ENCODE results near the gene HMGN1.
A peak's percentile ranks its signal among the peaks of the same experiment; 100 is the strongest.

HMGN1 gene

GRCh38 chr21:39327727-39328126, 21.2 kb downstream of the HMGN1 start:
- DNase-seq: no peak

- DNase-seq: no peak
Measured at GRCh38 chr21:39326607-39327307, 22.1 kb downstream of the HMGN1 start.

- no peak for DNase-seq
Measured at GRCh38 chr21:39325458-39325857, 23.4 kb downstream of the HMGN1 start.

GRCh38 chr21:39321424-39321823, 27.5 kb downstream of the HMGN1 start:
- DNase-seq: peak; percentile 18

GRCh38 chr21:39319814-39320332, 29.0 kb downstream of the HMGN1 start:
- no peak for DNase-seq

- no peak for DNase-seq
Measured at GRCh38 chr21:39319251-39319756, 29.6 kb downstream of the HMGN1 start.

GRCh38 chr21:39318091-39318959, 30.6 kb downstream of the HMGN1 start:
- no peak for DNase-seq

- no peak for DNase-seq
Measured at GRCh38 chr21:39317134-39318090, 31.5 kb downstream of the HMGN1 start.

- no peak for DNase-seq
Measured at GRCh38 chr21:39316729-39317128, 32.2 kb downstream of the HMGN1 start.

GRCh38 chr21:39315603-39316445, 33.1 kb downstream of the HMGN1 start:
- no peak for DNase-seq

GRCh38 chr21:39314143-39315027, 34.5 kb downstream of the HMGN1 start:
- DNase-seq: peak; percentile 86

GRCh38 chr21:39313571-39314142, 35.2 kb downstream of the HMGN1 start, which contains the start of gene BRWD1:
Gene BRWD1, minus strand, starts transcription at chr21:39313632. Its CDS starts 141 bp downstream, at chr21:39313491.
- DNase-seq: peak; percentile 98

GRCh38 chr21:39313042-39313570, 35.8 kb downstream of the HMGN1 start:
- no peak for DNase-seq

GRCh38 chr21:39312112-39313041, 36.5 kb downstream of the HMGN1 start:
- DNase-seq: peak; percentile 95

- no peak for DNase-seq
Measured at GRCh38 chr21:39311164-39311563, 37.7 kb downstream of the HMGN1 start.

- no peak for DNase-seq
Measured at GRCh38 chr21:39307466-39307865, 41.4 kb downstream of the HMGN1 start.

GRCh38 chr21:39300587-39300986, 48.3 kb downstream of the HMGN1 start:
- DNase-seq: no peak

GRCh38 chr21:39296891-39297290, 52.0 kb downstream of the HMGN1 start:
- no peak for DNase-seq
